Esophagus muscularis mucosa (tissue), 4 donors: Measurements from ENCODE around the gene ACP5.

Experiments used
- CTCF ChIP-seq, 3 experiments: fragments of 200-600 bp in 2 of 3; fragments of 450-650 bp in 1 of 3; sonication (generic) in 2 of 3; IDR thresholded peaks; one replicate each; pipeline ENCODE4 v1.5.1; 2017 to 2019; ENCODE audit warnings: antibody characterized with exemption in 3 of 3, mild to moderate bottlenecking in 2 of 3, moderate library complexity in 1 of 3
- EP300 ChIP-seq: sonication (generic); formaldehyde crosslinking; IDR thresholded peaks from one replicate; pipeline ENCODE4 v1.6.1; 2017; ENCODE audit warnings: antibody characterized with exemption
- POLR2A ChIP-seq: fragments of 450-650 bp; IDR thresholded peaks from one replicate; pipeline ENCODE4 v1.6.1; 2017; ENCODE audit warnings: antibody characterized with exemption, moderate library complexity, mild to moderate bottlenecking, low read depth
- POLR2AphosphoS5 ChIP-seq, 2 donors: sonication (generic); formaldehyde crosslinking; IDR thresholded peaks; one replicate each; pipeline ENCODE4 v1.6.1; 2017; ENCODE audit warnings: antibody characterized with exemption in 2 of 2

- TF ChIP-seq CTCF (IDR thresholded peaks at IDR 0.05) (no peak), POLR2A (no peak), EP300 (no peak), POLR2AphosphoS5 (IDR thresholded peaks at IDR 0.05) (no peak)
Measured at GRCh38 chr19:11541238-11541637, 36.2 kb downstream of the ACP5 start.
